Measurements from ENCODE around the gene LTK. TPM values are rescaled to one million over a fixed set of nuclear protein-coding genes. Genes with fewer than 3 reads are reported as not detected.

The LTK gene
- total RNA-seq, 1 donor, result 1.6 TPM

- H3K4me3 ChIP-seq (ENCODE audit: low read length), result no peak overlapping the region
- H3K4me1 ChIP-seq (ENCODE audit: insufficient read depth, low read length), result peaks cover 31% of the 10 kb centered on the region
- peaks cover 77% of the 10 kb centered on the region for H3K27me3 ChIP-seq (ENCODE audit: insufficient read depth, low read length)
- no peaks in the 10 kb centered on the region for H3K9me3 ChIP-seq (ENCODE audit: low read depth, low read length)
Observed at GRCh38 chr15:41494922-41495735, 18.5 kb downstream of the LTK start.

- Histone ChIP-seq H3K27me3 (ENCODE audit: insufficient read depth, low read length) (peaks cover 70% of the 10 kb centered on the region), H3K9me3 (ENCODE audit: low read depth, low read length) (no peaks in the 10 kb centered on the region), H3K4me1 (ENCODE audit: insufficient read depth, low read length) (peaks cover 31% of the 10 kb centered on the region), H3K4me3 (ENCODE audit: low read length) (peak overlapping the region; percentile 43)
Observed at GRCh38 chr15:41494190-41494921, 19.3 kb downstream of the LTK start.

GRCh38 chr15:41493902-41494189 is 19.8 kb downstream of the LTK start:
- Histone ChIP-seq H3K27me3 (ENCODE audit: insufficient read depth, low read length) (peaks cover 65% of the 10 kb centered on the region), H3K4me1 (ENCODE audit: insufficient read depth, low read length) (peaks cover 31% of the 10 kb centered on the region), H3K4me3 (ENCODE audit: low read length) (peak overlapping the region; percentile 43), H3K9me3 (ENCODE audit: low read depth, low read length) (no peaks in the 10 kb centered on the region)

- Histone ChIP-seq H3K9me3 (ENCODE audit: low read depth, low read length) (no peaks in the 10 kb centered on the region), H3K4me1 (ENCODE audit: insufficient read depth, low read length) (peaks cover 31% of the 10 kb centered on the region), H3K27me3 (ENCODE audit: insufficient read depth, low read length) (peaks cover 60% of the 10 kb centered on the region), H3K4me3 (ENCODE audit: low read length) (peak within 1 kb of the TSS; percentile 43)
Observed at GRCh38 chr15:41493205-41493901, 20.3 kb downstream of the LTK start, which contains the start of gene ITPKA. Gene ITPKA, plus strand, starts transcription at chr15:41493874. Its CDS starts 54 bp downstream, at chr15:41493928.

- H3K4me1 ChIP-seq (ENCODE audit: insufficient read depth, low read length), result peaks cover 31% of the 10 kb centered on the region
- peaks cover 54% of the 10 kb centered on the region for H3K27me3 ChIP-seq (ENCODE audit: insufficient read depth, low read length)
- H3K4me3 ChIP-seq (ENCODE audit: low read length), result peak overlapping the region; percentile 43
- no peaks in the 10 kb centered on the region for H3K9me3 ChIP-seq (ENCODE audit: low read depth, low read length)
Observed at GRCh38 chr15:41492597-41493204, 20.9 kb downstream of the LTK start.

- peaks cover 31% of the 10 kb centered on the region for H3K4me1 ChIP-seq (ENCODE audit: insufficient read depth, low read length)
- peaks cover 46% of the 10 kb centered on the region for H3K27me3 ChIP-seq (ENCODE audit: insufficient read depth, low read length)
- no peaks in the 10 kb centered on the region for H3K9me3 ChIP-seq (ENCODE audit: low read depth, low read length)
- no peak overlapping the region for H3K4me3 ChIP-seq (ENCODE audit: low read length)
Observed at GRCh38 chr15:41491889-41492288, 21.7 kb downstream of the LTK start.

- H3K4me3 ChIP-seq (ENCODE audit: low read length), result no peak overlapping the region
- H3K9me3 ChIP-seq (ENCODE audit: low read depth, low read length), result no peaks in the 10 kb centered on the region
- peaks cover 24% of the 10 kb centered on the region for H3K4me1 ChIP-seq (ENCODE audit: insufficient read depth, low read length)
- peaks cover 31% of the 10 kb centered on the region for H3K27me3 ChIP-seq (ENCODE audit: insufficient read depth, low read length)
Observed at GRCh38 chr15:41490355-41490754, 23.3 kb downstream of the LTK start.

- Histone ChIP-seq H3K4me1 (ENCODE audit: insufficient read depth, low read length) (peaks cover 17% of the 10 kb centered on the region), H3K27me3 (ENCODE audit: insufficient read depth, low read length) (peaks cover 24% of the 10 kb centered on the region), H3K4me3 (ENCODE audit: low read length) (no peak overlapping the region), H3K9me3 (ENCODE audit: low read depth, low read length) (no peaks in the 10 kb centered on the region)
Observed at GRCh38 chr15:41489641-41490040, 24.0 kb downstream of the LTK start.

GRCh38 chr15:41487802-41488201 is 25.8 kb downstream of the LTK start:
- Histone ChIP-seq H3K9me3 (ENCODE audit: low read depth, low read length) (no peaks in the 10 kb centered on the region), H3K4me3 (ENCODE audit: low read length) (no peak overlapping the region), H3K4me1 (ENCODE audit: insufficient read depth, low read length) (peaks cover 19% of the 10 kb centered on the region), H3K27me3 (ENCODE audit: insufficient read depth, low read length) (peaks cover 18% of the 10 kb centered on the region)

GRCh38 chr15:41487381-41487780 is 26.2 kb downstream of the LTK start:
- Histone ChIP-seq H3K9me3 (ENCODE audit: low read depth, low read length) (no peaks in the 10 kb centered on the region), H3K4me1 (ENCODE audit: insufficient read depth, low read length) (peaks cover 17% of the 10 kb centered on the region), H3K4me3 (ENCODE audit: low read length) (no peak overlapping the region), H3K27me3 (ENCODE audit: insufficient read depth, low read length) (peaks cover 14% of the 10 kb centered on the region)

- Histone ChIP-seq H3K27me3 (ENCODE audit: insufficient read depth, low read length) (peaks cover 3% of the 10 kb centered on the region), H3K9me3 (ENCODE audit: low read depth, low read length) (no peaks in the 10 kb centered on the region), H3K4me3 (ENCODE audit: low read length) (no peak overlapping the region), H3K4me1 (ENCODE audit: insufficient read depth, low read length) (peaks cover 17% of the 10 kb centered on the region)
Observed at GRCh38 chr15:41486286-41486685, 27.3 kb downstream of the LTK start.

GRCh38 chr15:41484937-41485625 is 28.5 kb downstream of the LTK start:
- Histone ChIP-seq H3K9me3 (ENCODE audit: low read depth, low read length) (no peaks in the 10 kb centered on the region), H3K27me3 (ENCODE audit: insufficient read depth, low read length) (no peaks in the 10 kb centered on the region), H3K4me3 (ENCODE audit: low read length) (no peak overlapping the region), H3K4me1 (ENCODE audit: insufficient read depth, low read length) (peaks cover 17% of the 10 kb centered on the region)

GRCh38 chr15:41483519-41483918 is 30.1 kb downstream of the LTK start:
- no peak overlapping the region for H3K4me3 ChIP-seq (ENCODE audit: low read length)
- no peaks in the 10 kb centered on the region for H3K27me3 ChIP-seq (ENCODE audit: insufficient read depth, low read length)
- H3K9me3 ChIP-seq (ENCODE audit: low read depth, low read length), result no peaks in the 10 kb centered on the region
- H3K4me1 ChIP-seq (ENCODE audit: insufficient read depth, low read length), result peaks cover 17% of the 10 kb centered on the region

GRCh38 chr15:41483115-41483514 is 30.5 kb downstream of the LTK start:
- H3K4me3 ChIP-seq (ENCODE audit: low read length), result no peak overlapping the region
- no peaks in the 10 kb centered on the region for H3K27me3 ChIP-seq (ENCODE audit: insufficient read depth, low read length)
- H3K4me1 ChIP-seq (ENCODE audit: insufficient read depth, low read length), result peaks cover 17% of the 10 kb centered on the region
- H3K9me3 ChIP-seq (ENCODE audit: low read depth, low read length), result no peaks in the 10 kb centered on the region

Data from mononuclear cell (primary cell).